K562 (cell line): ENCODE results near the gene C16orf74. TPM values are rescaled to one million over a fixed set of nuclear protein-coding genes. Genes with fewer than 3 reads are reported as not detected.

Experiments used
- CREBBP ChIP-seq: IDR thresholded peaks from one replicate; pipeline ENCODE4 v1.6.1; 2012; ENCODE audit warnings: low read depth, mild to moderate bottlenecking, control low read depth, inconsistent platforms, low read length
- CSDE1 ChIP-seq, 2 experiments: fragments of 450-650 bp; IDR thresholded peaks; 2 replicates each; pipeline ENCODE4 v1.6.1; 2016; ENCODE audit warnings: mild to moderate bottlenecking in 1 of 2
- EP300 ChIP-seq: IDR thresholded peaks from 2 replicates; pipeline ENCODE4 v1.6.1; 2012; ENCODE audit warnings: low read length, improper control_type of control experiment
- FIP1L1 ChIP-seq: fragments of 200-400 bp; formaldehyde crosslinking; IDR thresholded peaks from 2 replicates; pipeline ENCODE4 v1.6.1; 2018; ENCODE audit warnings: mild to moderate bottlenecking, low read depth, low read length; ENCODE audit not compliant: poor library complexity, severe bottlenecking
- LARP7 ChIP-seq: fragments of 450-650 bp; IDR thresholded peaks from 2 replicates; pipeline ENCODE4 v1.6.1; 2016
- OTX1 ChIP-seq: fragments of 450-650 bp; formaldehyde crosslinking; IDR thresholded peaks from 2 replicates; pipeline ENCODE4 v1.4.0; 2022; ENCODE audit warnings: mild to moderate bottlenecking
- polyA plus RNA-seq, 8 experiments: library from polyadenylated mRNA; depleted of rRNA in 4 of 8; stranded (reverse) in 5 of 8; unstranded in 3 of 8; fragments of >200 nt; fragmentation: Nextera tagmentation in 2 of 8; fragmentation: Illumina TruSeq in 1 of 8; extraction: Ambion mirVana in 2 of 8; extraction: Trizol in 1 of 8; gene quantifications; 2 replicates each; pipeline versions ENCODE4 v1.2.1 to v1.2.3, GENCODE V29; 2011 to 2014; ENCODE audit warnings: inconsistent platforms in 1 of 8, missing spikeins in 1 of 8
- total RNA-seq, 7 experiments: library from RNA; depleted of rRNA in 6 of 7; stranded (reverse); fragments of >200 nt in 6 of 7; fragmentation: Illumina TruSeq in 2 of 7; extraction: Trizol in 2 of 7; gene quantifications; 2 replicates each; pipeline versions ENCODE4 v1.2.1 to v1.2.3, GENCODE V29; 2011 to 2021; ENCODE audit warnings: low replicate concordance in 1 of 7
- TF ChIP-seq, protein P1 (sequence below), 2 experiments: fragments of 450-650 bp; IDR thresholded peaks; 2 replicates each; pipeline ENCODE4 v1.6.1; 2016; ENCODE audit warnings: mild to moderate bottlenecking in 2 of 2, borderline replicate concordance in 1 of 2, low read depth in 1 of 2, moderate library complexity in 1 of 2
- TF ChIP-seq, protein P2 (sequence below): sonication (generic); formaldehyde crosslinking; IDR thresholded peaks from 2 replicates; pipeline ENCODE4 v1.8.0; 2022; ENCODE audit warnings: mild to moderate bottlenecking, low read depth, missing genetic modification reagents
- TF ChIP-seq, protein P3 (sequence below), 2 experiments: fragments of 450-650 bp; formaldehyde crosslinking in 1 of 2; IDR thresholded peaks; 2 replicates each; pipeline versions ENCODE4 v1.4.0 to v1.6.1; 2014 to 2020; ENCODE audit warnings: mild to moderate bottlenecking in 2 of 2, borderline replicate concordance in 1 of 2, low read depth in 1 of 2

C16orf74 gene
- total and polyA plus RNA-seq, 9 of the 15 experiments (the other 6 are each of a cell fraction or from before 2014, with no cell fraction given), result not detected

DNA sequence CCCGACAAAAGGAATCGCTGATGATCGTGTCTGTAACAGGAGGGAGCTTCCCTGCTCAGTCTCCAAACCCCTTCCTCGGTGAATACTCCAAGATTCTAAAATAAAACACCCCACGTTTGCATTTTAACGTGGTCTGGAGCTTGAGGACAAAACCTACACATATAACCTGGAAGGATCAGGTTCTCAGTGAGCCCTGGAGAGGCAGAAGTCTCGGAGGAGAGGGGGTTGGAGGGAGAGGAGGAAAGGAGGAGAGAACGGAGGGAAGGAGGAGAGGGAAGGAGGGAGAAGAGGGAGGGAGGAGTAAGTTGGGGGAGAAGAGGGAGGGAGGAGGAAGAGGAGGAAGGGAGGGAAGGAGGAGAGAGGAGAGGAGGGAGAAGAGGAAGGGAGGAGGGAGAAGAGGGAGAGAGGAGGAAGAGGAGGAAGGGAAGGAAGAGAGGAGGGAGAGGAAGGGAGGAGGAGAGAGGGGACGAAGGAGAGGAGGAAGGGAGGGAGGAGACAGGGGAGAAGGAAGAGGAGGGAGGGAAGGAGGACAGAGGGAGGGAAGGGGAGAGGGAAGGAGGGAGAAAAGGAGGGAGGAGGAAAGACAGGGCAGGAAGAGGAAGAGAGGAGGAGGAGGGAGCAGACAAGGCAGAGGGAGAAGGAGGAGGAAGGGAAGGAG is 34.7 kb downstream of the C16orf74 start (continued):
- TF ChIP-seq, protein P1, sequence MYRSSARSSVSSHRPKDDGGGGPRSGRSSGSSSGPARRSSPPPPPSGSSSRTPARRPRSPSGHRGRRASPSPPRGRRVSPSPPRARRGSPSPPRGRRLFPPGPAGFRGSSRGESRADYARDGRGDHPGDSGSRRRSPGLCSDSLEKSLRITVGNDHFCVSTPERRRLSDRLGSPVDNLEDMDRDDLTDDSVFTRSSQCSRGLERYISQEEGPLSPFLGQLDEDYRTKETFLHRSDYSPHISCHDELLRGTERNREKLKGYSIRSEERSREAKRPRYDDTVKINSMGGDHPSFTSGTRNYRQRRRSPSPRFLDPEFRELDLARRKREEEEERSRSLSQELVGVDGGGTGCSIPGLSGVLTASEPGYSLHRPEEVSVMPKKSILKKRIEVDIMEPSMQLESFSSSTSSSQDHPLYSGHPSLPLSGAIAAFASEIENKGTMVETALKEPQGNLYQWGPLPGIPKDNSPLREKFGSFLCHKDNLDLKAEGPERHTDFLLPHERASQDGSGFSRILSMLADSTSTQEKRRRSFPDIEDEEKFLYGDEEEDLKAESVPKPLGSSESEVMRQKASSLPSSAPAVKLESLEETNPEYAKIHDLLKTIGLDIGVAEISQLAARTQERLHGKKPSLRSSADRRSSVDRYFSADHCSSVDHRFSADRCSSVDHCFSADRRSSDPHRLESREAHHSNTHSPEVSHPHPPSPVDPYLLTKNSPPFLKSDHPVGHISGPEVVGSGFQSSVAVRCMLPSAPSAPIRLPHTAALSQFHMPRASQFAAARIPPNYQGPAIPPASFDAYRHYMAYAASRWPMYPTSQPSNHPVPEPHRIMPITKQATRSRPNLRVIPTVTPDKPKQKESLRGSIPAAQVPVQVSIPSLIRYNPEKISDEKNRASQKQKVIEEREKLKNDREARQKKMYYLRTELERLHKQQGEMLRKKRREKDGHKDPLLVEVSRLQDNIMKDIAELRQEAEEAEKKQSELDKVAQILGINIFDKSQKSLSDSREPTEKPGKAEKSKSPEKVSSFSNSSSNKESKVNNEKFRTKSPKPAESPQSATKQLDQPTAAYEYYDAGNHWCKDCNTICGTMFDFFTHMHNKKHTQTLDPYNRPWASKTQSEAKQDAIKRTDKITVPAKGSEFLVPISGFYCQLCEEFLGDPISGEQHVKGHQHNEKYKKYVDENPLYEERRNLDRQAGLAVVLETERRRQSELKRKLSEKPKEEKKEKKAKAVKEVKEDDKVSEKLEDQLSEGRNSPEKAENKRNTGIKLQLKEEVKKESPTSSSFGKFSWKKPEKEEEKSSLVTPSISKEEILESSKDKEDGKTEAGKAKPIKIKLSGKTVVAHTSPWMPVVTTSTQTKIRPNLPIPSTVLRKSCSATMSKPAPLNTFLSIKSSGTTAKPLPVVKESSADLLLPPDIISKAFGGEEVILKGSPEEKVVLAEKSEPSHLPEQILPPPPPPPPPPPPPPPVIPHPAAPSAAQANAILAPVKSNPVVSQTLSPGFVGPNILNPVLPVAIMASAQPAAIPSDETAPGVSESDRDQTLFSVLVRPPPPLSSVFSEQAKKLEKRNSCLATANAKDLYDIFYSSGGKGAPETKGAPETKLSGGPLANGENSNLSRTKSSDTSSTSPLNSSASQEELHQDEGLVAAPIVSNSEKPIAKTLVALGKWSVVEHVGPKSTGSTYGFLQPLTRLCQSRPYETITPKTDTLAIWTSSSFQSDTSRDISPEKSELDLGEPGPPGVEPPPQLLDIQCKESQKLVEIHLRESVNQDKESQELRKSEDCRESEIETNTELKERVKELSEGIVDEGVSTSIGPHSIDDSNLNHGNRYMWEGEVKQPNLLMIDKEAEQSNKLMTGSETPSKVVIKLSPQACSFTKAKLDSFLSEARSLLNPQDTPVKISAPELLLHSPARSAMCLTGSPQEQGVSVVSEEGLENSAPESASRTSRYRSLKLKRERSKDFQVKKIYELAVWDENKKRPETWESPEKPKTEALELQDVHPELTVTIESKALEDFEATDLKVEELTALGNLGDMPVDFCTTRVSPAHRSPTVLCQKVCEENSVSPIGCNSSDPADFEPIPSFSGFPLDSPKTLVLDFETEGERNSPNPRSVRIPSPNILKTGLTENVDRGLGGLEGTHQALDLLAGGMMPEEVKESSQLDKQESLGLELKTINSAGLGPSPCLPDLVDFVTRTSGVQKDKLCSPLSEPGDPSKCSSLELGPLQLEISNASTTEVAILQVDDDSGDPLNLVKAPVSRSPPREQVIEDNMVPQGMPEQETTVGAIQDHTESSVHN (IDR thresholded peaks at IDR 0.05; ENCODE audit: borderline replicate concordance in 1 of 2, low read depth in 1 of 2), result no peak
- peak; percentile 93; the same call in 1 of the 2 replicates for TF ChIP-seq LARP7
- TF ChIP-seq OTX1 (CRISPR knock-in tag), result 0 out of 2 replicates have a peak, but pooled peaks have one; percentile 37
- no peak for TF ChIP-seq FIP1L1
- no peak for TF ChIP-seq CSDE1 (IDR thresholded peaks at IDR 0.05)
- no peak for TF ChIP-seq CREBBP
- TF ChIP-seq, protein P2, sequence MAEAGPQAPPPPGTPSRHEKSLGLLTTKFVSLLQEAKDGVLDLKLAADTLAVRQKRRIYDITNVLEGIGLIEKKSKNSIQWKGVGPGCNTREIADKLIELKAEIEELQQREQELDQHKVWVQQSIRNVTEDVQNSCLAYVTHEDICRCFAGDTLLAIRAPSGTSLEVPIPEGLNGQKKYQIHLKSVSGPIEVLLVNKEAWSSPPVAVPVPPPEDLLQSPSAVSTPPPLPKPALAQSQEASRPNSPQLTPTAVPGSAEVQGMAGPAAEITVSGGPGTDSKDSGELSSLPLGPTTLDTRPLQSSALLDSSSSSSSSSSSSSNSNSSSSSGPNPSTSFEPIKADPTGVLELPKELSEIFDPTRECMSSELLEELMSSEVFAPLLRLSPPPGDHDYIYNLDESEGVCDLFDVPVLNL (CRISPR knock-in tag), result no peak
- TF ChIP-seq EP300, result no peak
- TF ChIP-seq, protein P3, sequence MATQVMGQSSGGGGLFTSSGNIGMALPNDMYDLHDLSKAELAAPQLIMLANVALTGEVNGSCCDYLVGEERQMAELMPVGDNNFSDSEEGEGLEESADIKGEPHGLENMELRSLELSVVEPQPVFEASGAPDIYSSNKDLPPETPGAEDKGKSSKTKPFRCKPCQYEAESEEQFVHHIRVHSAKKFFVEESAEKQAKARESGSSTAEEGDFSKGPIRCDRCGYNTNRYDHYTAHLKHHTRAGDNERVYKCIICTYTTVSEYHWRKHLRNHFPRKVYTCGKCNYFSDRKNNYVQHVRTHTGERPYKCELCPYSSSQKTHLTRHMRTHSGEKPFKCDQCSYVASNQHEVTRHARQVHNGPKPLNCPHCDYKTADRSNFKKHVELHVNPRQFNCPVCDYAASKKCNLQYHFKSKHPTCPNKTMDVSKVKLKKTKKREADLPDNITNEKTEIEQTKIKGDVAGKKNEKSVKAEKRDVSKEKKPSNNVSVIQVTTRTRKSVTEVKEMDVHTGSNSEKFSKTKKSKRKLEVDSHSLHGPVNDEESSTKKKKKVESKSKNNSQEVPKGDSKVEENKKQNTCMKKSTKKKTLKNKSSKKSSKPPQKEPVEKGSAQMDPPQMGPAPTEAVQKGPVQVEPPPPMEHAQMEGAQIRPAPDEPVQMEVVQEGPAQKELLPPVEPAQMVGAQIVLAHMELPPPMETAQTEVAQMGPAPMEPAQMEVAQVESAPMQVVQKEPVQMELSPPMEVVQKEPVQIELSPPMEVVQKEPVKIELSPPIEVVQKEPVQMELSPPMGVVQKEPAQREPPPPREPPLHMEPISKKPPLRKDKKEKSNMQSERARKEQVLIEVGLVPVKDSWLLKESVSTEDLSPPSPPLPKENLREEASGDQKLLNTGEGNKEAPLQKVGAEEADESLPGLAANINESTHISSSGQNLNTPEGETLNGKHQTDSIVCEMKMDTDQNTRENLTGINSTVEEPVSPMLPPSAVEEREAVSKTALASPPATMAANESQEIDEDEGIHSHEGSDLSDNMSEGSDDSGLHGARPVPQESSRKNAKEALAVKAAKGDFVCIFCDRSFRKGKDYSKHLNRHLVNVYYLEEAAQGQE (IDR thresholded peaks at IDR 0.05; ENCODE audit: borderline replicate concordance), result no peak
- TF ChIP-seq, protein P3 (CRISPR knock-in tag; IDR thresholded peaks at IDR 0.05; ENCODE audit: low read depth), result no peak
